Bronchial epithelial cell (primary cell): ENCODE measurements around the gene TNKS1BP1. TPM values are rescaled to one million over a fixed set of nuclear protein-coding genes. Genes with fewer than 3 reads are reported as not detected.
A peak's percentile ranks its signal among the peaks of the same experiment; 100 is the strongest.
"Not testable (repeated sequence)": the region's sequence is repeated elsewhere in the genome, so short reads cannot be mapped to it uniquely, and the experiment has no call there.

ENCODE experiments used
- DNase-seq: peaks from one replicate; pipeline ENCODE4 v3.0.0-alpha.2; 2010; ENCODE audit warnings: low read depth
- FAIRE-seq: peaks from 2 replicates; lab custom pipeline; 2011; peaks lifted over from hg19 to GRCh38; lab: Jason Lieb, UNC
- H3K27me3 ChIP-seq: 2 replicates; pipeline ENCODE4 v1.5.1; 2011; ENCODE audit warnings: low read length; ENCODE audit not compliant: control insufficient read depth, insufficient read depth
- H3K36me3 ChIP-seq: 2 replicates; pipeline ENCODE4 v1.5.1; 2011; ENCODE audit warnings: low read length; ENCODE audit not compliant: control insufficient read depth, insufficient read depth
- H3K4me3 ChIP-seq: 2 replicates; pipeline ENCODE4 v1.5.1; 2011; ENCODE audit warnings: mild to moderate bottlenecking, low read depth, low read length, control low read depth
- total RNA-seq: library from RNA; depleted of rRNA; stranded (reverse); fragments of >200 nt; gene quantifications from 2 replicates; pipeline ENCODE4 v1.2.1, GENCODE V29; 2014
- TF ChIP-seq, protein P1 (sequence below): IDR thresholded peaks from 2 replicates; pipeline ENCODE4 v1.5.1; 2011; ENCODE audit warnings: mild to moderate bottlenecking, moderate library complexity, low read length, control low read depth, inconsistent platforms; ENCODE audit not compliant: insufficient read depth, severe bottlenecking

TNKS1BP1 gene
- total RNA-seq, 1 donor from 2014 or later: 67.9 TPM

DNA sequence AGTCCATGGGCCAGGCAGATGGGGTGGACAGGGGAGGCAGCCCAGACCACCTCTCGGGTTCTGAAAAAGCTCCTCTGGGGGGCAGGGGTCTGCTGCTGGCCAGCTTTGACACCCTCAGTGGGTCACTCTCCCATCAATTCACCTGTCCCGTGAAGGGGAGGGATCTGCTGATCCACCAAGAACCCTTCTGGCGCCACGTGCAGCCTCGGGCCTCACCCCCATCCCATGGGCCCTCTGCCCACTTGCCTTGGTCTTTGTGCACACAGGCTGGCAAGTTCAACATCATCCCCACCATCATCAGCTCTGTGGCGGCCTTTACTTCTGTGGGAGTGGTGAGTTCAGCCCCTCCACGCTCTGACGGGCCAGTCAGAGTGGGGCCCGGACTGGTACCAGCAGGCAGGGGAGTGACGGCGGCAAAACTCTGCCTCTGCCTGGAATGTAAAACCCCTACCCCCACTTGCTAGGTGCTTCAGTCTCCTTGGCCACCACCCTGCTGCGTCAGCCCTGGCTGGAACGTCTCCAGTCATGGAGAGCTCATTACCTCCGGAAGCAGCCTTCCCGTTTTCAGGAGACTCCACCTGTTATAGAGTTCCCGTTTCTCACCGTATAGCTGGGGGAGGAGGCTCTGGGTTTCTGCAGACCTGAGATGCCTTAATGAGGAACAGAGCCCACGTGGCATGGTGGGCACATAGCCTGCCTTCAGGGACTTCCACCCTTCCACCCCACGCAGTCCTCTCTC, 43.5 kb upstream of the TNKS1BP1 start:
- no peaks in the 10 kb centered on the region for H3K36me3 ChIP-seq
- DNase-seq: peak; percentile 82
- H3K27me3 ChIP-seq: no peaks in the 10 kb centered on the region
- TF ChIP-seq, protein P1, sequence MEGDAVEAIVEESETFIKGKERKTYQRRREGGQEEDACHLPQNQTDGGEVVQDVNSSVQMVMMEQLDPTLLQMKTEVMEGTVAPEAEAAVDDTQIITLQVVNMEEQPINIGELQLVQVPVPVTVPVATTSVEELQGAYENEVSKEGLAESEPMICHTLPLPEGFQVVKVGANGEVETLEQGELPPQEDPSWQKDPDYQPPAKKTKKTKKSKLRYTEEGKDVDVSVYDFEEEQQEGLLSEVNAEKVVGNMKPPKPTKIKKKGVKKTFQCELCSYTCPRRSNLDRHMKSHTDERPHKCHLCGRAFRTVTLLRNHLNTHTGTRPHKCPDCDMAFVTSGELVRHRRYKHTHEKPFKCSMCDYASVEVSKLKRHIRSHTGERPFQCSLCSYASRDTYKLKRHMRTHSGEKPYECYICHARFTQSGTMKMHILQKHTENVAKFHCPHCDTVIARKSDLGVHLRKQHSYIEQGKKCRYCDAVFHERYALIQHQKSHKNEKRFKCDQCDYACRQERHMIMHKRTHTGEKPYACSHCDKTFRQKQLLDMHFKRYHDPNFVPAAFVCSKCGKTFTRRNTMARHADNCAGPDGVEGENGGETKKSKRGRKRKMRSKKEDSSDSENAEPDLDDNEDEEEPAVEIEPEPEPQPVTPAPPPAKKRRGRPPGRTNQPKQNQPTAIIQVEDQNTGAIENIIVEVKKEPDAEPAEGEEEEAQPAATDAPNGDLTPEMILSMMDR: no peak
- no peak overlapping the region for H3K4me3 ChIP-seq
- no peak for FAIRE-seq

DNA sequence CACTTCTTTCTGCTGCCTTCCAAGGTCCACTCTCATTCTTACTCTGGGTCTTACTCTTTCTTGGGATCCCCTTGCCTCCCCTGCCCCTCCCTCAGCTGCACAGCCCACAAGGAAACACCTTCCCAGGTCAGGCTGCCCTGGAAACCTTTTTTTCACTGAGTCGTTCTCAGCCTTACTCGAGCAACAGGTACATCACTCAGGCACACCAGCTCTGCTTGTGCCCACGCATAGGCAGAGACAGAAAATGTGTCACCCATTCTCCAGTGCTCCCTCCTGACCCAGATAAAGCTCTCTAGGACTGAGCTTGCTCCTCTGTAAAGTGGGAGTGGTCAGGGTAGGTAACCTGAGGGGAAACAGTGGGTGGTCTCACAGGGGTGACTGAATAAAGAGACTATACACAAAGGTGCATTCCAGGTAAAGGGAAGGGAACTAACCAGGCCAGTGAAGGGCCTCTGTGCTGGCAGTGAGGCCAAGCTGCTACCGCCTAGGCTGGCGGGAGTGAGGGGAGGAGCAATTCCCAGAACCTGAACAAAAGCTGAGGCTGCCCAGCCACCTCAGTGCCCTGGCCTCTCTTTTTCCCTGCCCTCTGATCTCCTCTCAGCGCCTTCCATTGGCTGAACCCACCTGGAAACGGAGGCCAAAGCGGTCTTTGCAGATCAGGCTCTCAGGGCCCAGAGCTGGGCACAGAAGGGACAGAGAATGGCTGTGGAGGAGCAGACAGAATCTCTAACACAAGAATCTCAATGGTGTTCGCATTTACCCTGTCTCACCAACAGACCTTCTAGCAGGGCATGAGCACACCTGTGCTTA, 40.3 kb upstream of the TNKS1BP1 start:
- H3K36me3 ChIP-seq: no peaks in the 10 kb centered on the region
- H3K27me3 ChIP-seq: no peaks in the 10 kb centered on the region
- DNase-seq (no peak), FAIRE-seq (no peak)
- TF ChIP-seq, protein P1: no peak
- no peak overlapping the region for H3K4me3 ChIP-seq

DNA sequence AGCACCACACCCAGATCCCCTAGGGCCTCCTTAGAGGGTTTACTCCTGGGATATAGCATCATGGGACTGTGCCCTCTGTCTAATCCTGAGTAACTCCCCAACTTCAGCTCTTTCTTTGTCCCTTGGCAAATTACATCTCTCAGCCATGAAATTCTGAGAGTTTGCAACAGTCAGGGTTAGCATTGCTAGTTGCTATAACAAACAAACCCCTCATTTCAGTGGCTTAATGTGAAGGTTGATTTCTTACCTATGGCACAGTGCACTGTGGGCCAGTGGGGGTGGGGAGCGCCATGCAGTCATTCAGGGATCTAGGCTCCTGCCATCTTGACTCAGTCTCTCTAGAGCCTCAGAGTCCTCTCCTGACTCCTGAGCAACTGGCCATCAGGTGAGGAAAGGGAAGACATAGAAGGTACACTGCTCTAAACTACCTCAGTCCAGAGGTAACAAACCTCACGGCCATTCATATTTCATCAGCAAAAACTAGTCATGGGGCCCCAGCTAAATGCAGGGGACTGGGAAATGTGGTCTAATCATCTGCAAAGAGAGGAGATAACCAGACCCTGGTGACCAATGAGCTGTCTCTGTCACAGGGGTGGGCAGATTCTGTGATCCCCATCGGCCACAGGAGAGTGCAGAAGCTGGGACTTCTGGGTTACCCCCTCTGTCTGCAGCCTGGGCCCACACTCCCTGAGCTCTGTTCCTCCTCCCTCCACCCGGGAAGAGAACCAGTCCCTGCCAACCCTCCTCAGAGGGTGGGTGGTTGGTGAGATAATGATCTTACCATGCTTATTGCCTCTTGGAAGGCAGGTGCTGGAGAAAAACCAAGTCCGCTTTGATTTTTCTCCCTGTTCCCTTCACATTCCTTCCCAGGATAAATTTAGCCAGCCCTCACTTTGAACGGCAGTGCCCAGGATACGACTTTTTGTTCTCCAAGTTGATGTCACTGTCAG, 38.7 kb upstream of the TNKS1BP1 start:
- Histone ChIP-seq H3K4me3 (no peak overlapping the region), H3K27me3 (no peaks in the 10 kb centered on the region), H3K36me3 (no peaks in the 10 kb centered on the region)
- TF ChIP-seq, protein P1: no peak
- DNase-seq (no peak), FAIRE-seq (no peak)

DNA sequence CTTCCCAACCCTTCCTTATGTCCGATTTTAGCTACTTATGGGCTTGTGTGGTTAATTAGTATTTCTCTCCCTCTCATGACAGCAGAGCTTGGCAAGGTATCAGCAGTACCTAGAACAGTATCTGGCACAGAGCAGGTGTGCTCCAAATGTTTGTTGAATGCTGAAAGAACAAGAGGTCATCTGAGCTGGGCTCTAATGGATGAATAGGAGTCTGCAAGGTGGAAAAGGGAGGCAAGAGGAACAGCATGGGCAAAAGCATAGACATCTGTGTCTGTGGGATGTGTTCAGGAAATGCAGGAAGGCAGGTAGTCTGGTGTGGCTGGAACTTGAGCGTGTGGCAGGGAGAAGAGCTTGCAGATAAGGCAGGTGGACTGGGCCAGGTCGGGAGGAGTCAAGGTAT, 37.2 kb upstream of the TNKS1BP1 start:
- no peak for DNase-seq
- Histone ChIP-seq H3K36me3 (no peaks in the 10 kb centered on the region), H3K4me3 (no peak overlapping the region), H3K27me3 (no peaks in the 10 kb centered on the region)
- peak; percentile 28 for FAIRE-seq
- TF ChIP-seq, protein P1: no peak

DNA sequence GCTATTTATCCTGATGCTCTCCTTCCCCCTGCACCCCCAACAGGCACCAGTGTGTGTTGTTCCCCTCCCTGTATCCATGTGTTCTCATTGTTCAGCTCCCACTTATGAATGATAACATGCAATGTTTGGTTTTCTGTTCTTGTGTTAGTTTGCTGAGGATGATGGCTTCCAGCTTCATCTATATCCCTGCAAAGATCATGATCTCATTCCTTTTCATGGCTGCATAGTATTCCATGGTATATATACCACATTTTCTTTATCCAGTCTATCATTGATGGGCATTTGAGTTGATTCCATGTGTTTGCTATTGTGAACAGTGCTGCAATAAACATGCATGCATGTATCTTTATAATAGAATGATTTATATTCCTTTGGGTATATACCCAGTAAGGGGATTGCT, 36.7 kb upstream of the TNKS1BP1 start:
- not testable (repeated sequence) for DNase-seq, H3K36me3 ChIP-seq, FAIRE-seq

More for the DNA sequence above, 36.7 kb upstream of the TNKS1BP1 start:
- H3K4me3 ChIP-seq, H3K27me3 ChIP-seq: not testable (repeated sequence)
